Measurements from ENCODE around the gene HCK.

GRCh38 chr20:32019156-32019510 lies 32.9 kb upstream of the HCK start:
- TF ChIP-seq CTCF (IDR thresholded peaks at IDR 0.05 in 2 of 3, conservative IDR thresholded peaks at IDR 0.05 in 1 of 3; ENCODE audit: borderline replicate concordance in 1 of 3, insufficient read depth in 1 of 3, low read depth in 2 of 3, low read length in 2 of 3), result peak in 1 of 3 experiments; percentile 32; a peak in 2 of 6 replicates
- no peak for TF ChIP-seq CBX3 (IDR thresholded peaks at IDR 0.05; ENCODE audit: low read depth)
- no peak for TF ChIP-seq SP1 (IDR thresholded peaks at IDR 0.05; ENCODE audit: low read depth)
- TF ChIP-seq POLR2AphosphoS5 (IDR thresholded peaks at IDR 0.05; ENCODE audit: low read depth, low read length), result no peak
- TF ChIP-seq EZH2 (IDR thresholded peaks at IDR 0.05), result no peak
- TF ChIP-seq ZNF274 (IDR thresholded peaks at IDR 0.05; ENCODE audit: low read depth, low read length), result no peak
